K562 (cell line): ENCODE measurements around the gene SNCB. TPM values are rescaled to one million over a fixed set of nuclear protein-coding genes. Genes with fewer than 3 reads are reported as not detected.
A peak's percentile ranks its signal among the peaks of the same experiment; 100 is the strongest.

Experiments
- HCFC1 ChIP-seq: IDR thresholded peaks from 2 replicates; pipeline ENCODE4 v1.6.1; 2012; ENCODE audit warnings: low read depth, low read length, improper control_type of control experiment
- HMGN3 ChIP-seq: IDR thresholded peaks from 2 replicates; pipeline ENCODE4 v1.6.1; 2011; ENCODE audit warnings: borderline replicate concordance, low read depth, mild to moderate bottlenecking, mixed read lengths, low read length; ENCODE audit not compliant: insufficient read length; ENCODE audit errors: extremely low read depth
- KLF6 ChIP-seq: fragments of 250-450 bp; sonication (Bioruptor Pico); IDR thresholded peaks from 2 replicates; pipeline ENCODE4 v1.4.0; 2020; ENCODE audit warnings: mild to moderate bottlenecking, moderate library complexity, borderline replicate concordance
- MAZ ChIP-seq, 2 experiments: fragments of 450-650 bp in 1 of 2; sonication (generic) in 1 of 2; formaldehyde crosslinking; IDR thresholded peaks in 1 of 2; conservative IDR thresholded peaks in 1 of 2; 2 replicates each; pipeline versions ENCODE4 v1.4.0 to v1.5.0; 2020; ENCODE audit warnings: mild to moderate bottlenecking in 1 of 2, missing genetic modification reagents in 1 of 2
- MIER1 ChIP-seq: fragments of 450-650 bp; IDR thresholded peaks from 2 replicates; pipeline ENCODE4 v1.6.1; 2016; ENCODE audit warnings: antibody characterized with exemption, mild to moderate bottlenecking, low read depth
- NCOA1 ChIP-seq: fragments of 450-650 bp; IDR thresholded peaks from 2 replicates; pipeline ENCODE4 v1.6.1; 2016; ENCODE audit warnings: low read depth
- NCOA6 ChIP-seq: fragments of 450-650 bp; IDR thresholded peaks from 2 replicates; pipeline ENCODE4 v1.6.1; 2017; ENCODE audit warnings: mild to moderate bottlenecking
- NFE2 ChIP-seq: IDR thresholded peaks from 2 replicates; pipeline ENCODE4 v1.6.1; 2014; ENCODE audit warnings: antibody characterized with exemption, low read depth
- NR2C2 ChIP-seq, 2 experiments: fragments of 200-800 bp in 1 of 2; sonication (Bioruptor generic) in 1 of 2; sonication (generic) in 1 of 2; formaldehyde crosslinking in 1 of 2; IDR thresholded peaks; 2 replicates each; pipeline versions ENCODE4 v1.6.1 to v1.8.0; 2016 to 2022; ENCODE audit warnings: mild to moderate bottlenecking in 1 of 2, missing compliant biosample characterization in 1 of 2, missing genetic modification characterization in 1 of 2, missing genetic modification reagents in 1 of 2
- PHB2 ChIP-seq: fragments of 450-650 bp; IDR thresholded peaks from 2 replicates; pipeline ENCODE4 v1.6.1; 2017; ENCODE audit warnings: low read depth
- POLR2B ChIP-seq: fragments of 450-650 bp; IDR thresholded peaks from 2 replicates; pipeline ENCODE4 v1.6.1; 2018; ENCODE audit warnings: low read depth; ENCODE audit not compliant: partially characterized antibody
- POLR3G ChIP-seq: IDR thresholded peaks from 2 replicates; pipeline ENCODE4 v1.6.1; 2011; ENCODE audit not compliant: insufficient read length, insufficient replicate concordance; ENCODE audit errors: extremely low read depth
- SPI1 ChIP-seq: IDR thresholded peaks from 2 replicates; pipeline ENCODE4 v1.6.1; 2011; ENCODE audit warnings: low read depth, low read length, control low read depth, borderline replicate concordance
- XRCC4 ChIP-seq: IDR thresholded peaks from one replicate; pipeline ENCODE4 v1.6.1; 2011; ENCODE audit not compliant: insufficient read depth, insufficient read length; ENCODE audit errors: extremely low read depth
- ZNF311 ChIP-seq: fragments of 250-450 bp; sonication (Bioruptor Pico); IDR thresholded peaks from 2 replicates; pipeline ENCODE4 v1.4.0; 2020; ENCODE audit warnings: mild to moderate bottlenecking, moderate library complexity
- ZNF699 ChIP-seq: fragments of 250-450 bp; sonication (Bioruptor Pico); IDR thresholded peaks from 2 replicates; pipeline ENCODE4 v1.8.0; 2021; ENCODE audit warnings: mild to moderate bottlenecking, moderate library complexity; ENCODE audit not compliant: insufficient replicate concordance
- ZNF785 ChIP-seq: fragments of 250-450 bp; sonication (Bioruptor Pico); IDR thresholded peaks from 2 replicates; pipeline ENCODE4 v1.4.0; 2020; ENCODE audit warnings: mild to moderate bottlenecking
- polyA plus RNA-seq, 8 experiments: library from polyadenylated mRNA; depleted of rRNA in 4 of 8; stranded (reverse) in 5 of 8; unstranded in 3 of 8; fragments of >200 nt; fragmentation: Nextera tagmentation in 2 of 8; fragmentation: Illumina TruSeq in 1 of 8; extraction: Ambion mirVana in 2 of 8; extraction: Trizol in 1 of 8; gene quantifications; 2 replicates each; pipeline versions ENCODE4 v1.2.1 to v1.2.3, GENCODE V29; 2011 to 2014; ENCODE audit warnings: inconsistent platforms in 1 of 8, missing spikeins in 1 of 8
- total RNA-seq, 7 experiments: library from RNA; depleted of rRNA in 6 of 7; stranded (reverse); fragments of >200 nt in 6 of 7; fragmentation: Illumina TruSeq in 2 of 7; extraction: Trizol in 2 of 7; gene quantifications; 2 replicates each; pipeline versions ENCODE4 v1.2.1 to v1.2.3, GENCODE V29; 2011 to 2021; ENCODE audit warnings: low replicate concordance in 1 of 7
- TF ChIP-seq, protein P1 (sequence below), 2 experiments: fragments of 450-650 bp; formaldehyde crosslinking in 1 of 2; IDR thresholded peaks; 2 replicates each; pipeline versions ENCODE4 v1.4.0 to v1.6.1; 2014 to 2020; ENCODE audit warnings: mild to moderate bottlenecking in 2 of 2, borderline replicate concordance in 1 of 2, low read depth in 1 of 2
- TF ChIP-seq, protein P2 (sequence below): sonication (generic); formaldehyde crosslinking; IDR thresholded peaks from 2 replicates; pipeline ENCODE4 v1.5.0; 2020; ENCODE audit warnings: missing genetic modification reagents
- TF ChIP-seq, protein P3 (sequence below): sonication (generic); formaldehyde crosslinking; IDR thresholded peaks from 2 replicates; pipeline ENCODE4 v1.9.0; 2022; ENCODE audit warnings: mild to moderate bottlenecking, missing genetic modification reagents

Gene SNCB
- total and polyA plus RNA-seq, 9 of the 15 experiments (the other 6 are each of a cell fraction or from before 2014, with no cell fraction given): not detected

DNA sequence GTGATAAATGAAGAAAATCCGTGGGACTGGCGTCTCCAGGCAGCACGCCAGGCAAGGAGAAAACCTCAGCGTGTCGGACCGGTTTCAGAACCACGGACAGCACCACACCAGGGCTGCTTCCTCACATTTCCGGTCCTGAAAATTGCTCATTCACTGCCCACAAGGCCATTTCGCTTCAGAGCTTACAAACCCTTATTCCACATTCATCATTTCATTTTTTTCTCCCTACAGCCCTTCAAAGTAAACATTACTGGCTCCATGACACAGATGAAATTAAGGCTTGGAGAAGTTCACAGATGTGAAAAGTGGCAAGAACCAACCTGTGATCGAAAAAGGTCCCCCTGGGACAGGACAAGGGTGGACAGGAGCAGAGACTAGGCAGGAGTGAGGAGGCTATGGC lies 18.9 kb downstream of the SNCB start (continued):
- TF ChIP-seq, protein P1, sequence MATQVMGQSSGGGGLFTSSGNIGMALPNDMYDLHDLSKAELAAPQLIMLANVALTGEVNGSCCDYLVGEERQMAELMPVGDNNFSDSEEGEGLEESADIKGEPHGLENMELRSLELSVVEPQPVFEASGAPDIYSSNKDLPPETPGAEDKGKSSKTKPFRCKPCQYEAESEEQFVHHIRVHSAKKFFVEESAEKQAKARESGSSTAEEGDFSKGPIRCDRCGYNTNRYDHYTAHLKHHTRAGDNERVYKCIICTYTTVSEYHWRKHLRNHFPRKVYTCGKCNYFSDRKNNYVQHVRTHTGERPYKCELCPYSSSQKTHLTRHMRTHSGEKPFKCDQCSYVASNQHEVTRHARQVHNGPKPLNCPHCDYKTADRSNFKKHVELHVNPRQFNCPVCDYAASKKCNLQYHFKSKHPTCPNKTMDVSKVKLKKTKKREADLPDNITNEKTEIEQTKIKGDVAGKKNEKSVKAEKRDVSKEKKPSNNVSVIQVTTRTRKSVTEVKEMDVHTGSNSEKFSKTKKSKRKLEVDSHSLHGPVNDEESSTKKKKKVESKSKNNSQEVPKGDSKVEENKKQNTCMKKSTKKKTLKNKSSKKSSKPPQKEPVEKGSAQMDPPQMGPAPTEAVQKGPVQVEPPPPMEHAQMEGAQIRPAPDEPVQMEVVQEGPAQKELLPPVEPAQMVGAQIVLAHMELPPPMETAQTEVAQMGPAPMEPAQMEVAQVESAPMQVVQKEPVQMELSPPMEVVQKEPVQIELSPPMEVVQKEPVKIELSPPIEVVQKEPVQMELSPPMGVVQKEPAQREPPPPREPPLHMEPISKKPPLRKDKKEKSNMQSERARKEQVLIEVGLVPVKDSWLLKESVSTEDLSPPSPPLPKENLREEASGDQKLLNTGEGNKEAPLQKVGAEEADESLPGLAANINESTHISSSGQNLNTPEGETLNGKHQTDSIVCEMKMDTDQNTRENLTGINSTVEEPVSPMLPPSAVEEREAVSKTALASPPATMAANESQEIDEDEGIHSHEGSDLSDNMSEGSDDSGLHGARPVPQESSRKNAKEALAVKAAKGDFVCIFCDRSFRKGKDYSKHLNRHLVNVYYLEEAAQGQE (IDR thresholded peaks at IDR 0.05; ENCODE audit: borderline replicate concordance): peak; percentile 99
- TF ChIP-seq, protein P1 (CRISPR knock-in tag; IDR thresholded peaks at IDR 0.05; ENCODE audit: low read depth): peak; percentile 97
- TF ChIP-seq NCOA1 (peak; percentile 48; the same call in 1 of the 2 replicates), MIER1 (peak; percentile 93), NCOA6 (peak; percentile 56; the same call in 1 of the 2 replicates), MAZ (CRISPR knock-in tag; conservative IDR thresholded peaks at IDR 0.05 in 1 of 2, IDR thresholded peaks at IDR 0.05 in 1 of 2) (peak in 1 of 2 experiments; percentile 86; a peak in 2 of 4 replicates), ZNF311 (no peak), KLF6 (no peak), SPI1 (0 out of 2 replicates have a peak, but pooled peaks have one; percentile 12), XRCC4 (no peak), ZNF699 (CRISPR knock-in tag) (no peak), POLR2B (no peak), POLR3G (no peak), ZNF785 (CRISPR knock-in tag) (no peak), HCFC1 (peak; percentile 21; the same call in 1 of the 2 replicates), HMGN3 (no peak), NR2C2 (CRISPR knock-in tag; IDR thresholded peaks at IDR 0.05) (peak; percentile 63; the same call in 1 of the 2 replicates), NR2C2 (tag; IDR thresholded peaks at IDR 0.05) (no peak), NFE2 (peak; percentile 85), PHB2 (no peak)
- TF ChIP-seq, protein P2, sequence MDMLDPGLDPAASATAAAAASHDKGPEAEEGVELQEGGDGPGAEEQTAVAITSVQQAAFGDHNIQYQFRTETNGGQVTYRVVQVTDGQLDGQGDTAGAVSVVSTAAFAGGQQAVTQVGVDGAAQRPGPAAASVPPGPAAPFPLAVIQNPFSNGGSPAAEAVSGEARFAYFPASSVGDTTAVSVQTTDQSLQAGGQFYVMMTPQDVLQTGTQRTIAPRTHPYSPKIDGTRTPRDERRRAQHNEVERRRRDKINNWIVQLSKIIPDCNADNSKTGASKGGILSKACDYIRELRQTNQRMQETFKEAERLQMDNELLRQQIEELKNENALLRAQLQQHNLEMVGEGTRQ: no peak
- TF ChIP-seq, protein P3, sequence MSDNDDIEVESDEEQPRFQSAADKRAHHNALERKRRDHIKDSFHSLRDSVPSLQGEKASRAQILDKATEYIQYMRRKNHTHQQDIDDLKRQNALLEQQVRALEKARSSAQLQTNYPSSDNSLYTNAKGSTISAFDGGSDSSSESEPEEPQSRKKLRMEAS (CRISPR knock-in tag): peak; percentile 47; the same call in 1 of the 2 replicates
